ENCODE results near the gene DCLK2. TPM values are rescaled to one million over a fixed set of nuclear protein-coding genes. Genes with fewer than 3 reads are reported as not detected.

The DCLK2 gene
- total RNA-seq, 1 donor = 13.0 TPM

GRCh38 chr4:150130933-150131332 is 52.7 kb downstream of the DCLK2 start:
- DNase-seq (ENCODE audit: low read depth) = no peak
- no peak overlapping the region for H3K4me3 ChIP-seq (ENCODE audit: low read depth, low read length)
- TF ChIP-seq CTCF (IDR thresholded peaks at IDR 0.05; ENCODE audit: insufficient read depth, low read depth, low read length) = no peak

DNA sequence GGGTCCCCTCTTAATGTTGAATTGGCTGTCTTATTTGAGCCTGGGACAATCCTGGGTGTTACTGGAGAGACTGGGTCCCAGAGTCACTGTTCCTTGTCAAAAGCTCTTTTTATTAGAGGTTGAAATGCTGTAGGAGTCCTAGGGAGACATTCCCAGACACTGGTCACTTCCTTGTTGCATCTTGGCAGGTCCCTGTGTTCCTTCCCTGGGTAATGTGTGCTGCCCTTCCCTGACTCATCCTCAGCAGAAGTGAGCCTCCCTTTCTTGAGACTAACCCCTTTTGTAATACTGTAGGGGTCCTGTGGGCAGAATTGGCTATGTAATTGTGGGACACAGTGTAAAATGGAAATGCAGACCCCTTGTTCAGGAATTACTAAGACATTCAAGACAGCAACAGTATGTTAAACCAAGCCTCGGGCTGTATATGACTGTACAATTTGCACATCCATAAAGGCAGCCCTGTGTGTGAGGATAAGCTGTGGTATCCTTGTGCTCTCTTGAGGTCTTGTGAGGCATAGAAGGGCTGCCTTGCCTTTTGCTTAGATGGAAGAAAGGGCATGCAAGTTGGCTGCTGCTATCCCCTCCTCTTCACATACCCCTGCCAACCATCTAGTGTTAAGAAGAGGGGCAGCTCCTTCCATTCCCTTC is 53.5 kb downstream of the DCLK2 start:
- no peak overlapping the region for H3K4me3 ChIP-seq (ENCODE audit: low read depth, low read length)
- no peak for TF ChIP-seq CTCF (IDR thresholded peaks at IDR 0.05; ENCODE audit: insufficient read depth, low read depth, low read length)
- DNase-seq (ENCODE audit: low read depth) = no peak

GRCh38 chr4:150133605-150134004 is 55.4 kb downstream of the DCLK2 start:
- DNase-seq (ENCODE audit: low read depth) = no peak
- no peak for TF ChIP-seq CTCF (IDR thresholded peaks at IDR 0.05; ENCODE audit: insufficient read depth, low read depth, low read length)
- no peak overlapping the region for H3K4me3 ChIP-seq (ENCODE audit: low read depth, low read length)

DNA sequence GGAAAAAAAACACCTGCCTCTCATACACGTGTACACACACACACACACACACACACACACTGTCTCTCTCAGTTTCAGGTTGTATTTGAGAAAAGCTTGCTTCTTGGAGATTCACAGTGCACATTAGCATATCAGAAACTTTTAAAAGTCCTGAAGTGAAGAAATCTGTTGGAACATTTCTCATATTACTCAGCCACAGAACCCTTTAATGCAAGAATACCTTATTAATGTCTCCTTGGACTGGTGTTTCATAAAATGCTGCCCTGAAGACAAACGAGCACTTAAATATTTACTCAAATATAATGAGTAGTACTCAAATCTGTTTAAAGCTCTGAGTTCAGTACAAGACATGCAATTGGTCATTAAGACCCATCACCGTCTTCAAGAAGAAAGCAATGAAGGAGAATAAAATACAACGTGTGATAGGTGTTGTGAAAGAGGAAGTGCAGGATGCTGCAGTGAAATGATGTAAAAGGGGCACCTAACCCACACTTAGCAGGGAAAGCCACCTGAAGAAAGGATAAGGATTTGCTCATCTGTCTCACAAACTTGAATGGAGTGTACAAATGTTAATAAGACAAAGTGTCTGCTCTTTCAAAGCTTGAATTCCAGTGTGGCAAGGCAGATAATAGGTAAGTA is 57.0 kb downstream of the DCLK2 start:
- no peak overlapping the region for H3K4me3 ChIP-seq (ENCODE audit: low read depth, low read length)
- no peak for TF ChIP-seq CTCF (IDR thresholded peaks at IDR 0.05; ENCODE audit: insufficient read depth, low read depth, low read length)
- peak; percentile 40 for DNase-seq (ENCODE audit: low read depth)

DNA sequence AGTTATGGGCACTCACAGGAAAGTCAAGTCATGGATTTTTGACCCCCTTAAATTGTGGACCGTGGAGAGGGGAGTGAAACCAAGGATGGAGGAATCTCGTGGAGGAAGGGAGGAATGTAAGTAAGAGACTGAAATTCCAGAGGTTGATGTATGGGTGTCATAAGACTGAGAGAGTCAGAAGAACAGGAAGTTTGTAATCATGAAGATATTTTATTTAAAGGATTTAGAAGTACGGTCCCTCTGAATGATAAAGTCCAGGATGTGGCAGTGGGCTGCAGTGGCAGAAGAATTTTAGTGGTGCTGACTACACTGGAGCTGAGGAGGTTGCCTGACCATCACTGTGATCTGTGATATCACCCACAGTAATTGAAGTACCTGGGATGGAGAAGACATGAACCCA is 57.8 kb downstream of the DCLK2 start:
- no peak overlapping the region for H3K4me3 ChIP-seq (ENCODE audit: low read depth, low read length)
- no peak for DNase-seq (ENCODE audit: low read depth)
- no peak for TF ChIP-seq CTCF (IDR thresholded peaks at IDR 0.05; ENCODE audit: insufficient read depth, low read depth, low read length)

DNA sequence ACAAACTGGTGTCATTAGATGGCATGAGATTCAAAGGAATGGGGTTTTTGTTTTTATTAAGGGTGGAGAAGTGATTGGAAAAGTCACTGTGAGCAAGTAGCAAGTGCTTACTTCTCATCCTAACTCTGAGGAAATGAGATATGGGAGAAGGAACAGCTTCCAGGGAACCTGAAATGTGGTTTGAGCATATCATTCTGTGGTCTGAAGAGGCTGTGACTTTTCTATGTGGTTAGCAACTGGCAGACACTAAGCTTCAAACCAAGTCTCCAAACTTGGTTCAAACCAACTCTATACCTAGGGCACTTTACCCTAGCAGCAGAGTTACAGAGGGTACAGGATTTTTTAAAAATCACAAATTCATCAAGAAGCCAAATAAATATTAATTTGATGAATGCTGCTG is 58.2 kb downstream of the DCLK2 start:
- no peak for TF ChIP-seq CTCF (IDR thresholded peaks at IDR 0.05; ENCODE audit: insufficient read depth, low read depth, low read length)
- DNase-seq (ENCODE audit: low read depth) = peak; percentile 40
- no peak overlapping the region for H3K4me3 ChIP-seq (ENCODE audit: low read depth, low read length)

Measured in fibroblast of villous mesenchyme (primary cell).